ENCODE measurements around the gene FBXO30.

DNA sequence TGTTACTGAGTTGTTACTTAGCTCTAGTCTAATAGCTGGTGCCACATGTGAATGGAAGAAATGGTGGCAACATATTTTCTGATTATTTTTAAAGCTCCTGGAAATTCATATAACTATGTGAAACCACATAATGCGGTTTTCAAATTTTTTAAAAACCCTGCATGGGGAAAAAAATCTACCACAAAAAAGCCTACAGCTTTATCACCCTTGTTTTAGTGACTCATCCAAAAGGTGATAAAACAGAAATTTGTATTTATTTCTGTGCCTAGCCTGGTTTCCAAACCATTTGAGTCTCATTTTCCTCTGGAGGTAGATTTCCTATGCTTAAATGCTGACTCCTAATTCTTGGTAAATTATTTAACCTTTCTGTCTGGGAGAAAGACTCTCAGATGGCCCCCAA is 5.4 kb upstream of the FBXO30 start:
- TF ChIP-seq CTCF (IDR thresholded peaks at IDR 0.05; ENCODE audit: insufficient read depth, low read length, poor library complexity, severe bottlenecking) (no peak), EZH2phosphoT487 (conservative IDR thresholded peaks at IDR 0.05; ENCODE audit: low read length) (no peak)
